Stimulated activated CD8-positive, alpha-beta memory T cell treated with anti-CD3 and anti-CD28 coated beads, Interleukin-4, amount 100 ng/mL, for 48 hours (primary cell): ENCODE data around the gene BRD3.

Experiments
- DNase-seq: peaks from one replicate; pipeline ENCODE4 v3.0.0-alpha.2; 2020

Gene BRD3

GRCh38 chr9:134010310-134011173, 57.3 kb downstream of the BRD3 start:
- no peak for DNase-seq

- no peak for DNase-seq
Observed at GRCh38 chr9:134007571-134007970, 60.3 kb downstream of the BRD3 start.

GRCh38 chr9:134007150-134007549, 60.7 kb downstream of the BRD3 start:
- DNase-seq: no peak

- DNase-seq: no peak
Observed at GRCh38 chr9:134005381-134005780, 62.4 kb downstream of the BRD3 start.

- no peak for DNase-seq
Observed at GRCh38 chr9:134004881-134005280, 62.9 kb downstream of the BRD3 start.

GRCh38 chr9:134004131-134004873, 63.5 kb downstream of the BRD3 start:
- no peak for DNase-seq

- no peak for DNase-seq
Observed at GRCh38 chr9:134003237-134003636, 64.6 kb downstream of the BRD3 start.

GRCh38 chr9:134002796-134003195, 65.0 kb downstream of the BRD3 start:
- DNase-seq: no peak

- no peak for DNase-seq
Observed at GRCh38 chr9:133999851-134000265, 68.0 kb downstream of the BRD3 start.

GRCh38 chr9:133998915-133999595, 68.8 kb downstream of the BRD3 start:
- no peak for DNase-seq

GRCh38 chr9:133997584-133997983, 70.2 kb downstream of the BRD3 start:
- DNase-seq: no peak

- DNase-seq: no peak
Observed at GRCh38 chr9:133996531-133997520, 71.0 kb downstream of the BRD3 start.

- DNase-seq: peak; percentile 29
Observed at GRCh38 chr9:133995012-133995896, 72.6 kb downstream of the BRD3 start.

- DNase-seq: peak; percentile 92
Observed at GRCh38 chr9:133994353-133995011, 73.3 kb downstream of the BRD3 start.

- DNase-seq: no peak
Observed at GRCh38 chr9:133993635-133994253, 74.1 kb downstream of the BRD3 start.

- peak; percentile 82 for DNase-seq
Observed at GRCh38 chr9:133992780-133993634, 74.8 kb downstream of the BRD3 start.

GRCh38 chr9:133991964-133992779, 75.7 kb downstream of the BRD3 start, which contains the start of gene VAV2:
TSS of gene VAV2 (minus strand) at chr9:133992324. CDS start at chr9:133992278, 46 bp downstream.
- peak; percentile 64 for DNase-seq
